ENCODE data around the gene CDS2. TPM values are rescaled to one million over a fixed set of nuclear protein-coding genes. Genes with fewer than 3 reads are reported as not detected.

Gene CDS2
- total and polyA plus RNA-seq, 2 of the 13 experiments (the other 11 are each of a cell fraction or from before 2014, with no cell fraction given) = 81.3 to 153 TPM

GRCh38 chr20:5119143-5119434, 7.7 kb upstream of the CDS2 start (continued):
- TF ChIP-seq ZNF318 (CRISPR knock-in tag; IDR thresholded peaks at IDR 0.05) (no peak), CENPX (CRISPR knock-in tag; IDR thresholded peaks at IDR 0.05) (no peak), ZHX2 (IDR thresholded peaks at IDR 0.05; ENCODE audit: low read depth) (no peak; the same call in 1 of the 2 replicates), ZHX2 (CRISPR knock-in tag; IDR thresholded peaks at IDR 0.05; ENCODE audit: borderline replicate concordance) (0 out of 2 replicates have a peak, but pooled peaks have one; percentile 99), ATF5 (CRISPR knock-in tag; IDR thresholded peaks at IDR 0.05; ENCODE audit: low read depth) (no peak), IRF1 (CRISPR knock-in tag; IDR thresholded peaks at IDR 0.05; ENCODE audit: low read depth) (peak; percentile 94), ZSCAN20 (CRISPR knock-in tag; IDR thresholded peaks at IDR 0.05; ENCODE audit: borderline replicate concordance) (peak; percentile 99), PRDM15 (CRISPR knock-in tag; IDR thresholded peaks at IDR 0.05) (no peak; the same call in 1 of the 2 replicates)

Measured in HepG2 (cell line).